ENCODE results near the gene TMEM69. TPM values are rescaled to one million over a fixed set of nuclear protein-coding genes. Genes with fewer than 3 reads are reported as not detected.
"Not testable (repeated sequence)": the region's sequence is repeated elsewhere in the genome, so short reads cannot be mapped to it uniquely, and the experiment has no call there.

The TMEM69 gene
- total RNA-seq, 1 experiment from 2014 or later = 39.3 TPM

- Histone ChIP-seq H2AFZ (ENCODE audit: low read depth, low read length, poor library complexity, severe bottlenecking) (no peak overlapping the region), H4K20me1 (ENCODE audit: insufficient read depth) (no peaks in the 10 kb centered on the region), H3K9me3 (ENCODE audit: control insufficient read depth in 1 of 2, insufficient read depth in 1 of 2, low read depth in 1 of 2, low read length in 2 of 2) (no peaks in the 10 kb centered on the region), H3K4me1 (ENCODE audit: control insufficient read depth in 1 of 2, insufficient read depth in 2 of 2, low read length in 2 of 2) (no peaks in the 10 kb centered on the region), H3K27ac (ENCODE audit: low read depth, low read length) (no peak overlapping the region), H3K4me2 (ENCODE audit: low read length) (no peak overlapping the region), H3K27me3 (ENCODE audit: insufficient read depth, low read length) (no peaks in the 10 kb centered on the region), H3K79me2 (ENCODE audit: insufficient read depth, low read length) (no peaks in the 10 kb centered on the region; the same call in 1 of the 2 replicates), H3K36me3 (ENCODE audit: control insufficient read depth in 1 of 2, insufficient read depth in 2 of 2, low read length in 2 of 2) (peaks cover 0 to 7% of the 10 kb centered on the region in 2 experiments; a peak in 2 of 4 replicates), H3K9me2 (ENCODE audit: insufficient read depth) (no peaks in the 10 kb centered on the region), H3K9ac (ENCODE audit: low read length) (no peak overlapping the region), H3K4me3 (replicated peaks in 1 of 2; ENCODE audit: low read depth in 1 of 2, low read length in 2 of 2) (no peak overlapping the region)
- DNase-seq (ENCODE audit: low read depth, low spot score) (no peak), ATAC-seq (no peak)
- POLR2A ChIA-PET = no interaction called here
- RAD21 ChIA-PET (ENCODE audit: low non-redundant PET in 1 of 2, low total read pairs in 2 of 2, uncharacterized antibody in 2 of 2, unreplicated experiment in 2 of 2) = no interaction called here
- BruUV-seq (replicated peaks) = no TSS peak
- intact Hi-C loops (cut with micrococcal nuclease) = no loop called here
- TF ChIP-seq JUND (IDR thresholded peaks at IDR 0.05) (no peak), ZFX (IDR thresholded peaks at IDR 0.05) (no peak), CEBPB (IDR thresholded peaks at IDR 0.05; ENCODE audit: low read depth) (no peak), ELF1 (IDR thresholded peaks at IDR 0.05; ENCODE audit: borderline replicate concordance, low read depth) (no peak)
- CTCF ChIA-PET = no interaction called here
Observed at GRCh38 chr1:45739137-45739536, 51.2 kb downstream of the TMEM69 start.

DNA sequence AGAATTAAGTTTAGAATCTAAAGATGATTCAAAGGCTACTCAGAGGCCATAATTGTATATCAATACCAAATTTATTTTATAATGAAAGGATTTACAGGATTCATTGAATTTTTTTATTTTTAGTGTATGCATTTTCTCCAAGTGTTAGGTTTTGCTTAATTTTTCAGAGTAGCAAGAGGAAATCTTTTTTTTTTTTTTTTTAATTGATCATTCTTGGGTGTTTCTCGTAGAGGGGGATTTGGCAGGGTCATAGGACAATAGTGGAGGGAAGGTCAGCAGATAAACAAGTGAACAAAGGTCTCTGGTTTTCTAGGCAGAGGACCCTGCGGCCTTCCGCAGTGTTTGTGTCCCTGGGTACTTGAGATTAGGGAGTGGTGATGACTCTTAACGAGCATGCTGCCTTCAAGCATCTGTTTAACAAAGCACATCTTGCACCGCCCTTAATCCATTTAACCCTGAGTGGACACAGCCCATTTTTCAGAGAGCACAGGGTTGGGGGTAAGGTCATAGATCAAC lies 51.7 kb downstream of the TMEM69 start:
- not testable (repeated sequence) for BruUV-seq (replicated peaks)

More for the DNA sequence above, 51.7 kb downstream of the TMEM69 start:
- intact Hi-C loops (cut with micrococcal nuclease); H3K9me2 ChIP-seq (ENCODE audit: insufficient read depth); H3K27ac ChIP-seq (ENCODE audit: low read depth, low read length); H3K9ac ChIP-seq (ENCODE audit: low read length); H3K4me2 ChIP-seq (ENCODE audit: low read length); H3K79me2 ChIP-seq (ENCODE audit: insufficient read depth, low read length); DNase-seq (ENCODE audit: low read depth, low spot score); H4K20me1 ChIP-seq (ENCODE audit: insufficient read depth); POLR2A ChIA-PET; H3K27me3 ChIP-seq (ENCODE audit: insufficient read depth, low read length); H3K36me3 ChIP-seq (ENCODE audit: control insufficient read depth in 1 of 2, insufficient read depth in 2 of 2, low read length in 2 of 2); RAD21 ChIA-PET (ENCODE audit: low non-redundant PET in 1 of 2, low total read pairs in 2 of 2, uncharacterized antibody in 2 of 2, unreplicated experiment in 2 of 2); H3K9me3 ChIP-seq (ENCODE audit: control insufficient read depth in 1 of 2, insufficient read depth in 1 of 2, low read depth in 1 of 2, low read length in 2 of 2); ATAC-seq; H2AFZ ChIP-seq (ENCODE audit: low read depth, low read length, poor library complexity, severe bottlenecking); CTCF ChIA-PET; H3K4me3 ChIP-seq (replicated peaks in 1 of 2; ENCODE audit: low read depth in 1 of 2, low read length in 2 of 2); H3K4me1 ChIP-seq (ENCODE audit: control insufficient read depth in 1 of 2, insufficient read depth in 2 of 2, low read length in 2 of 2): not testable (repeated sequence)

Other genes with a start within 250 kb of the TMEM69 start
- 5.0 TPM for gene TESK2, start 197.0 kb upstream of the TMEM69 start, total RNA-seq (2021; ENCODE audit: unreplicated experiment)
- 3.1 TPM for gene CCDC163, start 188.1 kb upstream of the TMEM69 start, total RNA-seq (2021; ENCODE audit: unreplicated experiment)
- gene MMACHC, start 187.9 kb upstream of the TMEM69 start, total RNA-seq (2021; ENCODE audit: unreplicated experiment) = 16.2 TPM
- 1,171 TPM for gene PRDX1, start 166.3 kb upstream of the TMEM69 start, total RNA-seq (2021; ENCODE audit: unreplicated experiment)
- 199 TPM for gene AKR1A1, start 137.4 kb upstream of the TMEM69 start, total RNA-seq (2021; ENCODE audit: unreplicated experiment)
- 185 TPM for gene NASP, start 104.1 kb upstream of the TMEM69 start, total RNA-seq (2021; ENCODE audit: unreplicated experiment)
- gene CCDC17, start 64.1 kb upstream of the TMEM69 start, total RNA-seq (2021; ENCODE audit: unreplicated experiment) = 2.4 TPM
- gene GPBP1L1, start 1.6 kb upstream of the TMEM69 start, total RNA-seq (2021; ENCODE audit: unreplicated experiment) = 110 TPM
- gene IPP, start 62.5 kb downstream of the TMEM69 start, total RNA-seq (2021; ENCODE audit: unreplicated experiment) = 13.8 TPM
- gene MAST2, start 115.4 kb downstream of the TMEM69 start, total RNA-seq (2021; ENCODE audit: unreplicated experiment) = 41.9 TPM

Measured in HCT116 (cell line).